ENCODE results near the gene TMPRSS11E. TPM values are rescaled to one million over a fixed set of nuclear protein-coding genes. Genes with fewer than 3 reads are reported as not detected.
"Not testable (repeated sequence)": the region's sequence is repeated elsewhere in the genome, so short reads cannot be mapped to it uniquely, and the experiment has no call there.

The TMPRSS11E gene
- total RNA-seq, 1 experiment from 2014 or later = 2.3 TPM

DNA sequence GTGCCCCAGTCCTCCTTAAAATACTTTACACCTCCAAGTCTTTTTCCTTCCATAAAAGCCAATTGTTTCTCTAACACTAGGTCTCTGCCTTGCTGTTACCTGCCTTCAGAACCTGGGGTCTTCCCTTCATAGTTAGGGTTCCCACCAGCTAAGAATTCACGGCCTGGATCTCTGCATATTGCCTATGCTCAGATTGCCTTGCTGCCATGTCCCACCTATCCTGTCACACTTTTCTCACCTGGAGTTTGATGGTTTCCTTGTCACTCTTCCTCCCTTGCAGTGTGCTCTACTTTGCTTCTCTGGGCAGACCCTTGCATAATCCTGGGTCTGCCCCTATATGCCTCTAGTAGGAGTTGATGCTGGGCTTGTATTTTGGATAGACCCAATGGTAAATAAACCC, 36.6 kb upstream of the TMPRSS11E start:
- H3T11ph ChIP-seq (ENCODE audit: low read length) = no peak overlapping the region
- WGBS (ENCODE audit: extremely low coverage, insufficient read length, low lambda C conversion rate) = no CpG with 5 or more reads among the region's 1 CpG
- Mint-ChIP-seq H3K4me1 (peaks cover 62 to 65% of the 10 kb centered on the region in 2 experiments), H3K27me3 (ENCODE audit: low read depth) (no peaks in the 10 kb centered on the region), H3K36me3 (ENCODE audit: insufficient read depth in 1 of 3, low read depth in 3 of 3) (peaks cover 0 to 11% (median 8%) of the 10 kb centered on the region in 3 experiments; a peak in 5 of 7 replicates), H3K4me3 (no peak overlapping the region; a peak in 1 of 5 replicates), H3K27ac (peak overlapping the region; percentile 92 to 99 (median 93); a peak in 6 of 7 replicates), H3K9me3 (no peaks in the 10 kb centered on the region; a peak in 2 of 5 replicates)
- no peaks in the 10 kb centered on the region for H4K20me1 ChIP-seq (ENCODE audit: control insufficient read depth, insufficient read depth, insufficient read length)
- TF ChIP-seq, protein P1, sequence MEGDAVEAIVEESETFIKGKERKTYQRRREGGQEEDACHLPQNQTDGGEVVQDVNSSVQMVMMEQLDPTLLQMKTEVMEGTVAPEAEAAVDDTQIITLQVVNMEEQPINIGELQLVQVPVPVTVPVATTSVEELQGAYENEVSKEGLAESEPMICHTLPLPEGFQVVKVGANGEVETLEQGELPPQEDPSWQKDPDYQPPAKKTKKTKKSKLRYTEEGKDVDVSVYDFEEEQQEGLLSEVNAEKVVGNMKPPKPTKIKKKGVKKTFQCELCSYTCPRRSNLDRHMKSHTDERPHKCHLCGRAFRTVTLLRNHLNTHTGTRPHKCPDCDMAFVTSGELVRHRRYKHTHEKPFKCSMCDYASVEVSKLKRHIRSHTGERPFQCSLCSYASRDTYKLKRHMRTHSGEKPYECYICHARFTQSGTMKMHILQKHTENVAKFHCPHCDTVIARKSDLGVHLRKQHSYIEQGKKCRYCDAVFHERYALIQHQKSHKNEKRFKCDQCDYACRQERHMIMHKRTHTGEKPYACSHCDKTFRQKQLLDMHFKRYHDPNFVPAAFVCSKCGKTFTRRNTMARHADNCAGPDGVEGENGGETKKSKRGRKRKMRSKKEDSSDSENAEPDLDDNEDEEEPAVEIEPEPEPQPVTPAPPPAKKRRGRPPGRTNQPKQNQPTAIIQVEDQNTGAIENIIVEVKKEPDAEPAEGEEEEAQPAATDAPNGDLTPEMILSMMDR (conservative IDR thresholded peaks at IDR 0.05) = no peak
- H3K79me1 ChIP-seq (ENCODE audit: insufficient read depth, low read depth, low read length, poor library complexity, severe bottlenecking) = no peaks in the 10 kb centered on the region
- H3K79me2 ChIP-seq (ENCODE audit: insufficient read depth, low read length) = no peaks in the 10 kb centered on the region
- no peak overlapping the region for H2BK20ac ChIP-seq (ENCODE audit: low read depth, low read length, poor library complexity, severe bottlenecking)
- H2BK5ac ChIP-seq (ENCODE audit: insufficient read length, low read length) = no peak overlapping the region
- no peak overlapping the region for H3K14ac ChIP-seq (ENCODE audit: insufficient read depth, low read length)
- H3K27ac ChIP-seq (ENCODE audit: insufficient read length, low read depth, low read length) = peak overlapping the region; percentile 58
- no peak overlapping the region for H3K9ac ChIP-seq (ENCODE audit: extremely low read depth, insufficient read length, low read length)
- no peak overlapping the region for H4K8ac ChIP-seq (replicated peaks; ENCODE audit: insufficient read length, low read depth, low read length)
- no peak overlapping the region for H3K18ac ChIP-seq (ENCODE audit: insufficient read length, low read depth, low read length)
- no peak overlapping the region for H2BK15ac ChIP-seq (ENCODE audit: low read depth, low read length)
- H3K23ac ChIP-seq (ENCODE audit: insufficient read length, low read depth, low read length) = no peak overlapping the region
- peaks cover 7% of the 10 kb centered on the region for H3K23me2 ChIP-seq (ENCODE audit: insufficient read length, low read depth, low read length, poor library complexity, severe bottlenecking)
- no peak overlapping the region for H3K4ac ChIP-seq (ENCODE audit: low read depth, low read length)
- no peaks in the 10 kb centered on the region for H3K9me3 ChIP-seq (ENCODE audit: control insufficient read depth, low read depth, low read length)
- H2BK120ac ChIP-seq (ENCODE audit: low read depth, low read length, poor library complexity, severe bottlenecking) = no peak overlapping the region
- no peaks in the 10 kb centered on the region for H3K27me3 ChIP-seq (ENCODE audit: insufficient read depth, low read length)
- no peak for DNase-seq
- peaks cover 9% of the 10 kb centered on the region; the same call in 1 of the 2 replicates for H3K4me1 ChIP-seq (ENCODE audit: insufficient read depth, low read length)
- H4K5ac ChIP-seq (ENCODE audit: insufficient read length, low read depth, low read length) = no peak overlapping the region
- no peak overlapping the region for H2BK12ac ChIP-seq (ENCODE audit: insufficient read length, low read depth, low read length)
- H3K4me2 ChIP-seq (ENCODE audit: insufficient read depth, insufficient read length, low read length) = no peak overlapping the region
- H3K56ac ChIP-seq (ENCODE audit: insufficient read length, low read depth, low read length) = no peak overlapping the region
- no peak overlapping the region for H2AFZ ChIP-seq (ENCODE audit: low read length)
- H4K91ac ChIP-seq (ENCODE audit: insufficient read length, low read depth, low read length) = no peak overlapping the region
- no peak overlapping the region for H2AK5ac ChIP-seq (ENCODE audit: insufficient read length, low read length)

DNA sequence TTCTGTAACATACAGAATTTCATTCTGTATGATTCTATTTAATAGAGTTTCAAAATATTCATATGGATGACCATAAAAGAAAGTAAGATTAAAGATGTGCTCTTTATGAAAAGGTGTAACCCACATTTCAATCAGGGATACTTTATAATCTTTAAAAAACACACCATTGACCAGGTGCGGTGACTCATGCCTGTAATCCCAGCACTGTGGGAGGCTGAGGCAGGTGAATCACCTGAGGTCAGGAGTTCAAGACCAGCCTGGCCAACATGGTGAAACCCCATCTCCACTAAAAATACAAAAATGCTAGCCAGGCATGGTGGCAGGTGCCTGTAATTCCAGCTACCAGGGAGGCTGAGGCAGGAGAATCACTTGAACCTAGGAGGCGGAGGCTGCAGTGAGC, 35.2 kb upstream of the TMPRSS11E start:
- H3K18ac ChIP-seq (ENCODE audit: insufficient read length, low read depth, low read length); H4K91ac ChIP-seq (ENCODE audit: insufficient read length, low read depth, low read length); H3K27me3 Mint-ChIP-seq (ENCODE audit: low read depth); H3K27me3 ChIP-seq (ENCODE audit: insufficient read depth, low read length); H3K27ac ChIP-seq (ENCODE audit: insufficient read length, low read depth, low read length); H2BK120ac ChIP-seq (ENCODE audit: low read depth, low read length, poor library complexity, severe bottlenecking); H2BK5ac ChIP-seq (ENCODE audit: insufficient read length, low read length); H3K4me3 Mint-ChIP-seq; H3K27ac Mint-ChIP-seq; H3K9me3 Mint-ChIP-seq; H3K23ac ChIP-seq (ENCODE audit: insufficient read length, low read depth, low read length); H3K79me1 ChIP-seq (ENCODE audit: insufficient read depth, low read depth, low read length, poor library complexity, severe bottlenecking); H3K79me2 ChIP-seq (ENCODE audit: insufficient read depth, low read length); H3K9ac ChIP-seq (ENCODE audit: extremely low read depth, insufficient read length, low read length); H2AK5ac ChIP-seq (ENCODE audit: insufficient read length, low read length); H4K8ac ChIP-seq (replicated peaks; ENCODE audit: insufficient read length, low read depth, low read length); H3K9me3 ChIP-seq (ENCODE audit: control insufficient read depth, low read depth, low read length); H4K20me1 ChIP-seq (ENCODE audit: control insufficient read depth, insufficient read depth, insufficient read length); H2BK15ac ChIP-seq (ENCODE audit: low read depth, low read length); H4K5ac ChIP-seq (ENCODE audit: insufficient read length, low read depth, low read length); H3T11ph ChIP-seq (ENCODE audit: low read length); H2BK20ac ChIP-seq (ENCODE audit: low read depth, low read length, poor library complexity, severe bottlenecking); H3K4me1 ChIP-seq (ENCODE audit: insufficient read depth, low read length); DNase-seq; H2AFZ ChIP-seq (ENCODE audit: low read length); H2BK12ac ChIP-seq (ENCODE audit: insufficient read length, low read depth, low read length); H3K4me2 ChIP-seq (ENCODE audit: insufficient read depth, insufficient read length, low read length); H3K14ac ChIP-seq (ENCODE audit: insufficient read depth, low read length); H3K56ac ChIP-seq (ENCODE audit: insufficient read length, low read depth, low read length); H3K4ac ChIP-seq (ENCODE audit: low read depth, low read length); H3K23me2 ChIP-seq (ENCODE audit: insufficient read length, low read depth, low read length, poor library complexity, severe bottlenecking): not testable (repeated sequence)
- peaks cover 0 to 11% (median 8%) of the 10 kb centered on the region in 3 experiments; a peak in 5 of 7 replicates for H3K36me3 Mint-ChIP-seq (ENCODE audit: insufficient read depth in 1 of 3, low read depth in 3 of 3)
- no CpG with 5 or more reads among the region's 2 CpGs for WGBS (ENCODE audit: extremely low coverage, insufficient read length, low lambda C conversion rate)
- H3K4me1 Mint-ChIP-seq = peaks cover 50 to 52% of the 10 kb centered on the region in 2 experiments

Measured in H9 (cell line).